ENCODE measurements around the gene PLEKHA5.
"Not testable (repeated sequence)": the region's sequence is repeated elsewhere in the genome, so short reads cannot be mapped to it uniquely, and the experiment has no call there.

Gene PLEKHA5

DNA sequence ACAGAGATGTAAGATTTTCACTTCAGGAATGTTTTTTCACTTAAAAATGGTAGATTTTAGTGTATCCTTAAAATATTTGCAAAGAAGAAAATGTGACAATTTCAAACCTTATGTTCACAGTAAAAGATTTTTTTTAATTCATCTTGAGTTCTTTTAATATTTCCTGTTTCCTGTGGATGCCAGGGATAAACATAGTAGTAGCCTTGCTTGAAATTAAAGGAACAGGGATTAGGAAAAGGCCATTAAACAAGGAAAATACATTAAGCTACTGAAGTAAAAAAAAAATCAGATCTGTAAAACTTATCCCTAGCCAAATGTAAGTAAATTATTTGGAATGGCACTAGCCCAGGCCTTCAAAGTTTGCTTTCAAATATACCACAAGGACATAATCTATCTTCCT lies 171.7 kb downstream of the PLEKHA5 start:
- H3K4me3 ChIP-seq (ENCODE audit: low read length), result no peak overlapping the region
- TF ChIP-seq, protein P1, sequence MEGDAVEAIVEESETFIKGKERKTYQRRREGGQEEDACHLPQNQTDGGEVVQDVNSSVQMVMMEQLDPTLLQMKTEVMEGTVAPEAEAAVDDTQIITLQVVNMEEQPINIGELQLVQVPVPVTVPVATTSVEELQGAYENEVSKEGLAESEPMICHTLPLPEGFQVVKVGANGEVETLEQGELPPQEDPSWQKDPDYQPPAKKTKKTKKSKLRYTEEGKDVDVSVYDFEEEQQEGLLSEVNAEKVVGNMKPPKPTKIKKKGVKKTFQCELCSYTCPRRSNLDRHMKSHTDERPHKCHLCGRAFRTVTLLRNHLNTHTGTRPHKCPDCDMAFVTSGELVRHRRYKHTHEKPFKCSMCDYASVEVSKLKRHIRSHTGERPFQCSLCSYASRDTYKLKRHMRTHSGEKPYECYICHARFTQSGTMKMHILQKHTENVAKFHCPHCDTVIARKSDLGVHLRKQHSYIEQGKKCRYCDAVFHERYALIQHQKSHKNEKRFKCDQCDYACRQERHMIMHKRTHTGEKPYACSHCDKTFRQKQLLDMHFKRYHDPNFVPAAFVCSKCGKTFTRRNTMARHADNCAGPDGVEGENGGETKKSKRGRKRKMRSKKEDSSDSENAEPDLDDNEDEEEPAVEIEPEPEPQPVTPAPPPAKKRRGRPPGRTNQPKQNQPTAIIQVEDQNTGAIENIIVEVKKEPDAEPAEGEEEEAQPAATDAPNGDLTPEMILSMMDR (conservative IDR thresholded peaks at IDR 0.05; ENCODE audit: low read length), result no peak
- no peak for DNase-seq (ENCODE audit: low read depth)

DNA sequence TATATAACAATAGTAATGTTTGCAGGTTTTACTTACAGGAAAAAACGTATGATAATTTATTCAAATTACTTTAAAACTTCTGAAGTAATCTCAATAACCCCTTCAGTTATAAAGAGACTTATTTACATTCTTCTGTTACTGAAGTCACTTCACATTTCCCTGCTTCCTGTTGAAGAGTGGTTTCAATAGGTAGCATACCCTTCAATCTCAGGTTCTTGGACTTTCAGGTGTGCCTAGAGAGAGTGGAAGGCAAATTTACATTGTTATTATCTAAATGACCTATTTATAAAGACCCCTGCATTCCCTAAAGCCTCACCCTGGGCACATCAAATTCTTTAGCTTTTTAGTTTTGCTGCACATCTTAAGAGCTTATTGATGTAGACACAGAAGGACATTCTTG lies 172.2 kb downstream of the PLEKHA5 start:
- TF ChIP-seq, protein P1 (conservative IDR thresholded peaks at IDR 0.05; ENCODE audit: low read length), result no peak
- no peak for DNase-seq (ENCODE audit: low read depth)
- H3K4me3 ChIP-seq (ENCODE audit: low read length), result no peak overlapping the region

DNA sequence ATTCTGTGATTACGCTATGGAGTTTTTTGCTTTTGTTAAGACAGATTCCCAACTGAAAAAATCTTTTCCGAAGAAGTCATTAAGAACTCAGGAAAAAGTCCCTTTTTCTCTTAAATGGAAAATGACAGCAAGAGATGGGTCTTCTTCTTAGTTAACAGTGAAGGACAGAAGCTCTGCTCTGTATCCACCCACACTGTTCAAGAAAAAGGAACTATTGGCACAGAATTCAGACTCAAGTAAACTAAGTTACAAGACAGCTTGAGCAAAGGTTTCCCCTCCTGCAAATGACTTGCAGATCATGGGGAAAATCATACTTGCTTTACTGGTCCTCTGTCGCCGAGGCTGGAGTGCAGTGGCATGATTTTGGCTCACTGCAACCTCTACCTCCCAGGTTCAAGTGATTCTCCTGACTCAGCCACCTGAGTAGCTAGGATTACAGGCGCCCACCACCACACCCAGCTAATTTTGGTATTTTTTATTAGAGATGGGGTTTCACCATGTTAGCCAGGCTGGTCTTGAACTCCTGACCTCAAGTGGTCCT lies 172.6 kb downstream of the PLEKHA5 start:
- DNase-seq (ENCODE audit: low read depth), result no peak
- TF ChIP-seq, protein P1 (conservative IDR thresholded peaks at IDR 0.05; ENCODE audit: low read length), result no peak
- H3K4me3 ChIP-seq (ENCODE audit: low read length), result no peak overlapping the region

DNA sequence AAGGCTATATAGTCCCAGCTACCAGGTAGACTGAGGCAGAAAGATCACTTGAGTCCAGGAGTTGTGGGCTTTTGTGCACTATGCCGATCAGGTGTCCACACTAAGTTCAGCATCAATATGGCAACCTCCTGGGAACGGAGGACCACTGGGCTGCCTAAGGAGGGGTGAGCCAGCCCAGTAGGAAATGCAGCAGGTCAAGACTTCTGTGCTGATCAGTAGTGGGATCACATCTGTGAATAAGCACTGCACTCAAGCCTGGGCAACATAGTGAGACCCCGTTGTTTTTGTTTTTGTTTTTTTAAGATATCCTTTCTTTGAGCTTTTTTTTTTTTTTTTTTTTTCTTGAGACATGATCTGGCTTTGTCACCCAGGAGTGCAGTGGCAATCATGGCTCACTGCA lies 174.0 kb downstream of the PLEKHA5 start:
- no peak overlapping the region for H3K4me3 ChIP-seq (ENCODE audit: low read length)
- no peak for DNase-seq (ENCODE audit: low read depth)
- TF ChIP-seq, protein P1 (conservative IDR thresholded peaks at IDR 0.05; ENCODE audit: low read length), result no peak

DNA sequence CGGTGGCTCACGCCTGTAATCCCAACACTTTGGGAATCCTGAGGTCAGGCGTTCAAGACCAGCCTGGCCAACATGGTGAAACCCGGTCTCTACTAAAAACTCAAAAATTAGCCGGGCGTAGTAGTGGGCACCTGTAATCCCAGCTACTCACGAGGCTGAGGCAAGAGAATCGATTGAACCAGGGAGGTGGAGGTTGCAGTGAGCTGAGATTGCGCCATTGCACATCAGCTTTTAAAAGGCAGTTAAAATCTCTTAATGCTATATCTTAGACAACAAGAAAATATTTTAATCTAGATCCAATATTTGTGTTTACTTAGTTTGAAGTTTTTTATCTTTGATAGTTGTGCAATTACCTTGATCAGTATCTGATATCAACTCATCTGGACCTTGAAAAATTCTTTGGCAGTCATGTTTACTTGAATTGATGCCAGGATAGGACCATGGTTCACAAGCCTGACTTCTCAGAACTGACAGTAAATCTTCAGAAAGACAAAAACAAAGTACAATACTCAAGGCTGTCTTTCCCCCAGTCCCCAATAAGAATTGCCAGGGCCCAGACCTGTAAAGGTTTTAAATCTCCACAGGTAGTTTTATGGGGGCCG lies 174.7 kb downstream of the PLEKHA5 start:
- TF ChIP-seq, protein P1 (conservative IDR thresholded peaks at IDR 0.05; ENCODE audit: low read length), result no peak
- H3K4me3 ChIP-seq (ENCODE audit: low read length), result no peak overlapping the region
- no peak for DNase-seq (ENCODE audit: low read depth)

DNA sequence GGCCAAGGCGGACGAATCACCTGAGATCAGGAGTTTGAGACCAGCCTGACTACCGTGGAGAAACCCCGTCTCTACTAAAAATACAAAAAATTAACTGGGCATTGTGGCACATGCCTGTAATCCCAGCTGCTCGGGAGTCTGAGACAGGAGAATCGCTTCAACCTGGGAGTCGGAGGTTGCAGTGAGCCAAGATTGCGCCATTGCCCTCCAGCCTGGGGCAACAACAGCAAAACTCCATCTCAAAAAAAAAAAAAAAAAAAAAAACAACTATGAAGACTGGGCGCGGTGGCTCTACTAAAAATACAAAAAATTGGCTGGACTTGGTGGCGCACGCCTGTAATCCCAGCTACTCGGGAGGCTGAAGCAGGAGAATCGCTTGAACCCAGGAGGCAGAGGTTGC lies 176.1 kb downstream of the PLEKHA5 start:
- DNase-seq (ENCODE audit: low read depth); H3K4me3 ChIP-seq (ENCODE audit: low read length): not testable (repeated sequence)

DNA sequence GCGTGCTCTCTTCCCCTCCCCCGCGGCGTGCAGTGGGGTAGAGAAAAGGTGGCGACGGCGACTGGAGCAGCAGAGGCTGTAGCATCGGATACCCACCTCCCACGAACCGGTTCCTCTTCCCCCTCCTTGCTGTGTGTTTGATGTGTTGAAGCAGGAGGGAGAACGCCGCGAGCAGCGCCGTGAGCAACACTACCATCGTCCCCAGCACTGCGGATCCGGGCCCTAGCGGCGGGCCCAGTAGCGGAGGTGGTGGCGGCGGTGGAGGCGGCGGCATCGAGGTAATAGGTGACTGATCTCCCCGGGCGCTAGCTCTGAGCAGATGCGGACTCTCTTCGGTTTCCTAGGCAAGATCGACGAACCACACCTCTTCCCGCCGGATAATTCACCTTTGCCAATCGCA lies 176.8 kb downstream of the PLEKHA5 start:
- TF ChIP-seq, protein P1 (conservative IDR thresholded peaks at IDR 0.05; ENCODE audit: low read length), result no peak
- H3K4me3 ChIP-seq (ENCODE audit: low read length), result no peak overlapping the region
- no peak for DNase-seq (ENCODE audit: low read depth)

Measured in AG10803 (cell line).